Mesendoderm (in vitro differentiated cells): Measurements from ENCODE around the gene TLE6.
A peak's percentile ranks its signal among the peaks of the same experiment; 100 is the strongest.

Experiments used
- DNase-seq: peaks from one replicate; pipeline ENCODE4 v3.0.0; 2013
- H2AK5ac ChIP-seq: 2 replicates; pipeline ENCODE4 v1.6.1; 2013; ENCODE audit warnings: low read length, inconsistent platforms
- H2BK120ac ChIP-seq: 2 replicates; pipeline ENCODE4 v1.6.1; 2013; ENCODE audit warnings: low read depth, mild to moderate bottlenecking, low read length, moderate library complexity, mixed read lengths
- H2BK15ac ChIP-seq: replicated peaks from 2 replicates; pipeline ENCODE4 v1.6.1; 2013; ENCODE audit warnings: low read depth, mild to moderate bottlenecking, moderate library complexity
- H2BK5ac ChIP-seq: 2 replicates; pipeline ENCODE4 v1.6.1; 2013; ENCODE audit warnings: low read length, inconsistent platforms
- H3K18ac ChIP-seq: 2 replicates; pipeline ENCODE4 v1.6.1; 2013; ENCODE audit warnings: mild to moderate bottlenecking, low read length, mixed read lengths
- H3K23ac ChIP-seq: one replicate; pipeline ENCODE4 v1.6.1; 2013; ENCODE audit warnings: low read length
- H3K27ac ChIP-seq: 2 replicates; pipeline ENCODE4 v1.5.1; 2013; ENCODE audit warnings: low read depth, mild to moderate bottlenecking, inconsistent platforms, low read length, moderate library complexity
- H3K27me3 ChIP-seq: 2 replicates; pipeline ENCODE4 v1.6.1; 2013; ENCODE audit warnings: low read length, control low read depth, mild to moderate bottlenecking, inconsistent platforms; ENCODE audit not compliant: insufficient read depth, poor library complexity
- H3K36me3 ChIP-seq: 2 replicates; pipeline ENCODE4 v1.6.1; 2013; ENCODE audit warnings: low read length, inconsistent platforms; ENCODE audit not compliant: control insufficient read depth, insufficient read depth
- H3K4ac ChIP-seq: one replicate; pipeline ENCODE4 v1.6.1; 2013; ENCODE audit warnings: low read depth, mild to moderate bottlenecking, low read length, moderate library complexity
- H3K4me1 ChIP-seq: 2 replicates; pipeline ENCODE4 v1.6.1; 2013; ENCODE audit warnings: low read depth, low read length, inconsistent platforms; ENCODE audit not compliant: control insufficient read depth
- H3K4me2 ChIP-seq: 2 replicates; pipeline ENCODE4 v1.6.1; 2013; ENCODE audit warnings: low read length
- H3K4me3 ChIP-seq: 2 replicates; pipeline ENCODE4 v1.5.1; 2013; ENCODE audit warnings: mild to moderate bottlenecking, low read length
- H3K56ac ChIP-seq: one replicate; pipeline ENCODE4 v1.6.1; 2013; ENCODE audit warnings: low read length
- H3K79me1 ChIP-seq: 2 replicates; pipeline ENCODE4 v1.6.1; 2013; ENCODE audit warnings: low read length, inconsistent platforms
- H3K79me2 ChIP-seq: 2 replicates; pipeline ENCODE4 v1.6.1; 2013; ENCODE audit warnings: mild to moderate bottlenecking, low read length; ENCODE audit not compliant: control insufficient read depth, insufficient read depth
- H3K9ac ChIP-seq: 2 replicates; pipeline ENCODE4 v1.6.1; 2013; ENCODE audit warnings: low read length, inconsistent platforms
- H4K5ac ChIP-seq: one replicate; pipeline ENCODE4 v1.6.1; 2013; ENCODE audit warnings: low read length
- H4K8ac ChIP-seq: one replicate; pipeline ENCODE4 v1.6.1; 2013; ENCODE audit warnings: low read depth, mild to moderate bottlenecking, control low read depth, low read length, moderate library complexity
- WGBS: extraction: QIAGEN DNeasy Blood & Tissue Kit; methylation state at CpG from one replicate; pipeline ENCODE4 v1.1.7; 2013; ENCODE audit warnings: low lambda C conversion rate, missing lambda C conversion rate; ENCODE audit not compliant: insufficient coverage; ENCODE audit errors: extremely low coverage; 5-methylcytosine and 5-hydroxymethylcytosine counted together

TLE6 gene

DNA sequence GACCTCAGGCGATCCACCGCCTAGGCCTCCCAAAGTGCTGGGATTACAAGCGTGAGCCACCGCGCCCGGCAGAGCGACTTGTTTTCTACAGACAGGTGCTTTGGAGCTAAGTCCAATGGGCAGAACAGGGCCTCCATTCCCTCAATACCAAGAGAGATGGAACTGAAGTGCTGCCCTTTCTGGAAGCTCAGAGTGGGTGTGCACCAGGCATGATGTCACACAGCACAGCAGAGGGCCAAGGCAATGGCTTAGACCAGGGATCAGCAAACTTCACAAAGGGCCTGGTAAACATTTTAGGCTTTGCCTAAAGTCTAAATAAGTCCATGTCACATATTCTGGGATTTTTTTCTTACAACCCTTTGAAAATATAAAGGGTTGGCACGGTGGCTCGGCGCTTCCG is 21.3 kb downstream of the TLE6 start:
- Histone ChIP-seq H2BK5ac (no peak overlapping the region), H3K18ac (no peak overlapping the region), H2BK120ac (no peak overlapping the region), H3K9ac (no peak overlapping the region), H3K79me1 (no peaks in the 10 kb centered on the region), H3K23ac (no peak overlapping the region), H3K4me3 (no peak overlapping the region), H4K5ac (no peak overlapping the region), H3K4me2 (no peak overlapping the region), H3K27ac (no peak overlapping the region), H4K8ac (no peak overlapping the region), H3K36me3 (no peaks in the 10 kb centered on the region), H3K4me1 (no peaks in the 10 kb centered on the region), H3K4ac (no peak overlapping the region), H3K79me2 (no peaks in the 10 kb centered on the region), H3K27me3 (no peaks in the 10 kb centered on the region), H2AK5ac (no peak overlapping the region), H2BK15ac (no peak overlapping the region), H3K56ac (no peak overlapping the region)
- WGBS = no CpG with 5 or more reads among the region's 11 CpGs
- DNase-seq = no peak

DNA sequence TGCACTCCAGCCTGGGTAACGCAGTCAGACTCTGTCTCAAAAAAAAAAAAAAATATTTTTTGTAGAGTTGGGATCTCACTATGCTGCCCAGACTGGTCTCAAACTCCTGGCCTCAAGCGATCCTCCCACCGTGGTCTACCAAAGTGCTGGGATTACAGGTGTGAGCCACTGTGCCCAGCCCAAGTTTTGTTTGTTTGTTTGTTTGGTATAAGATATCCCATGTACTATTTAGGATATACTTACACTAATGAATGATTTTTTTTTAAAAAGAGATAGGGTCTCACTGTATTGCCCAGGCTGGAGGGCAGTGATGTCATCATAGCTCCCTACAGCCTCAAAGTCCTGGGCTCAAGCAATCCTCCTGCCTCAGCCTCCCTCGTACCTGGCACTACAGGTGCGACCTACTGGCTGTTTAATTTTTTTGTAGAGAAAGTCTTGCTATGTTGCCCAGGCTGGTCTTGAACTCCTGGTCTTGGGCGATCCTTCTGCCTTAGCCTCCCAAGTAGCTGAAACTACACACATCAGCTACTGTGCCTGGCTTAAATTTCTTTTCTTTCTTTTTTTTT is 24.0 kb downstream of the TLE6 start:
- no peak overlapping the region for H3K4me2 ChIP-seq
- H3K79me2 ChIP-seq = no peaks in the 10 kb centered on the region
- H4K5ac ChIP-seq = no peak overlapping the region
- H3K79me1 ChIP-seq = no peaks in the 10 kb centered on the region
- H3K4me1 ChIP-seq = no peaks in the 10 kb centered on the region
- H2BK15ac ChIP-seq = no peak overlapping the region
- no peaks in the 10 kb centered on the region for H3K36me3 ChIP-seq
- H3K18ac ChIP-seq = no peak overlapping the region
- no peak overlapping the region for H2BK5ac ChIP-seq
- no peak overlapping the region for H3K4ac ChIP-seq
- no peak overlapping the region for H4K8ac ChIP-seq
- no CpG with 5 or more reads among the region's 6 CpGs for WGBS
- H3K23ac ChIP-seq = no peak overlapping the region
- no peaks in the 10 kb centered on the region for H3K27me3 ChIP-seq
- H3K27ac ChIP-seq = no peak overlapping the region
- H3K4me3 ChIP-seq = no peak overlapping the region
- no peak overlapping the region for H3K9ac ChIP-seq
- no peak overlapping the region for H2AK5ac ChIP-seq
- no peak overlapping the region for H2BK120ac ChIP-seq
- no peak for DNase-seq
- no peak overlapping the region for H3K56ac ChIP-seq

DNA sequence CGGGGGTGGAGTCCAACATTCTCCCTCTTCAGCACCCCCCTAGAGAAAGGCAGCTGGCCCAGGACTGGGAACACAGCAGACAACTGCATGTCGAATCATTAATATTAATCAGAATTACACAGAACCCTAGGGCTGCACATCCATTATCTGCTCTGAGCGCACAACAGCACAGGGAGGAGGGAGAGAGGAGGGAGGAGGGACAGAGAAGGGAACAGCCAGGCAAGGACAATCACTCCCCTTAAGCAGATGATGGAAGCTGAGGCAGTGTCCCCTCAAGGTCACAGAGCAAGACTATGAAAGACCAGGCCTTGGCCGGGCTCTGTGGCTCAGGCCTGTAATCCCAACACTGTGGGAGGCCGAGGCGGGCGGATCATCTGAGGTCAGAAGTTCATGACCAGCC is 25.7 kb downstream of the TLE6 start:
- Histone ChIP-seq H3K23ac (no peak overlapping the region), H3K4me2 (no peak overlapping the region), H3K4me1 (no peaks in the 10 kb centered on the region), H2BK5ac (no peak overlapping the region), H3K36me3 (no peaks in the 10 kb centered on the region), H3K9ac (no peak overlapping the region), H3K79me1 (no peaks in the 10 kb centered on the region), H2BK15ac (no peak overlapping the region), H3K18ac (no peak overlapping the region), H3K4ac (no peak overlapping the region), H2BK120ac (no peak overlapping the region), H3K4me3 (no peak overlapping the region), H3K27ac (no peak overlapping the region), H3K79me2 (no peaks in the 10 kb centered on the region), H3K27me3 (no peaks in the 10 kb centered on the region), H4K5ac (no peak overlapping the region), H4K8ac (no peak overlapping the region), H3K56ac (no peak overlapping the region), H2AK5ac (no peak overlapping the region)
- WGBS = no CpG with 5 or more reads among the region's 7 CpGs
- DNase-seq = no peak

DNA sequence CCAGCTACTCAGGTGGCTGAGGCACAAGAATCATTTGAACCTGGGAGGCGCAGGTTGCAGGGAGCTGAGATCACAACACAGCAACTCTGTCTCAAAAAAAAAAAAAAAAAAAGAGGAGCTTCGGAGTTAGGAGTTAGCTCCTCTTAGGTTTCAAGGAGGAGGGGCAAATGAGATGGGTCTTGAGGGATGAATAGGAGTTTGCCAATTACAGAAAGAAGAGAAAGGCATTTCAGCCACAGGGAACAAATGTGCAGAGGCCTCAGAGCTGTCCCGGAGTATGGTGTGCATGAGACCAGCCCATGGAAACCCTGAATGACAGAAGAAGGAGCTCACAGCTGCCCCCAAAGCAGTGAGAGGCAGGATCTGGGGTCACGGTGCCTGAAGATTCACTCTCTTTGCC is 27.2 kb downstream of the TLE6 start:
- no CpG with 5 or more reads among the region's 4 CpGs for WGBS
- no peaks in the 10 kb centered on the region for H3K27me3 ChIP-seq
- no peak overlapping the region for H3K9ac ChIP-seq
- H3K27ac ChIP-seq = no peak overlapping the region
- H2BK5ac ChIP-seq = no peak overlapping the region
- H3K56ac ChIP-seq = no peak overlapping the region
- no peaks in the 10 kb centered on the region for H3K79me1 ChIP-seq
- H4K8ac ChIP-seq = no peak overlapping the region
- H2BK120ac ChIP-seq = no peak overlapping the region
- H3K23ac ChIP-seq = no peak overlapping the region
- H3K18ac ChIP-seq = no peak overlapping the region
- no peak overlapping the region for H2AK5ac ChIP-seq
- H2BK15ac ChIP-seq = no peak overlapping the region
- H3K79me2 ChIP-seq = no peaks in the 10 kb centered on the region
- no peak overlapping the region for H3K4me3 ChIP-seq
- H3K4me1 ChIP-seq = no peaks in the 10 kb centered on the region
- no peak for DNase-seq
- no peak overlapping the region for H3K4ac ChIP-seq
- no peak overlapping the region for H3K4me2 ChIP-seq
- H3K36me3 ChIP-seq = no peaks in the 10 kb centered on the region
- no peak overlapping the region for H4K5ac ChIP-seq

DNA sequence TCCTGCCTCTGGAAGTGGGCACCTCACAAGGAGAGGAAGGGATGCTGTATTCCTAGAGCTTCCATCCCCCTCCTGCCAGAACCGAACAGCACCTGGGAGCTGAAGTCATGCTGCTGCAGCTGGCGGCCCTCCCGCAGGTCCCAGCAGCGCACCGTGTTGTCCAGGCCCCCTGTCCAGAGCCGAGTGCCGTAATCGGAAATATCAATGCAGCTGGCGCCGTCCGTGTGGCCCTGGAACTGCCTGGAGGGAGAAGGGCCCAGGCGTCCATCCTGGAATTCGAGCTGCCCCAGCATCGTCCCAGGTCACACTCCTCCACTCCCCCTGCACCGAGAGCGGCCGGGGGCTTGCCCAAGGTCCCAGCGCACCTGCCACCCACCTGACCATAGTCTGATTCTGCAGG is 28.0 kb downstream of the TLE6 start:
- Histone ChIP-seq H3K4me1 (no peaks in the 10 kb centered on the region), H2BK15ac (no peak overlapping the region), H4K8ac (no peak overlapping the region), H3K4ac (no peak overlapping the region), H3K79me1 (no peaks in the 10 kb centered on the region), H4K5ac (no peak overlapping the region), H3K9ac (no peak overlapping the region), H3K79me2 (no peaks in the 10 kb centered on the region), H3K27me3 (no peaks in the 10 kb centered on the region), H3K27ac (no peak overlapping the region), H3K4me2 (no peak overlapping the region), H2BK120ac (no peak overlapping the region), H3K4me3 (no peak overlapping the region), H3K23ac (no peak overlapping the region), H3K18ac (no peak overlapping the region), H3K56ac (no peak overlapping the region), H2AK5ac (no peak overlapping the region), H2BK5ac (no peak overlapping the region), H3K36me3 (no peaks in the 10 kb centered on the region)
- no peak for DNase-seq
- WGBS = no CpG with 5 or more reads among the region's 18 CpGs

DNA sequence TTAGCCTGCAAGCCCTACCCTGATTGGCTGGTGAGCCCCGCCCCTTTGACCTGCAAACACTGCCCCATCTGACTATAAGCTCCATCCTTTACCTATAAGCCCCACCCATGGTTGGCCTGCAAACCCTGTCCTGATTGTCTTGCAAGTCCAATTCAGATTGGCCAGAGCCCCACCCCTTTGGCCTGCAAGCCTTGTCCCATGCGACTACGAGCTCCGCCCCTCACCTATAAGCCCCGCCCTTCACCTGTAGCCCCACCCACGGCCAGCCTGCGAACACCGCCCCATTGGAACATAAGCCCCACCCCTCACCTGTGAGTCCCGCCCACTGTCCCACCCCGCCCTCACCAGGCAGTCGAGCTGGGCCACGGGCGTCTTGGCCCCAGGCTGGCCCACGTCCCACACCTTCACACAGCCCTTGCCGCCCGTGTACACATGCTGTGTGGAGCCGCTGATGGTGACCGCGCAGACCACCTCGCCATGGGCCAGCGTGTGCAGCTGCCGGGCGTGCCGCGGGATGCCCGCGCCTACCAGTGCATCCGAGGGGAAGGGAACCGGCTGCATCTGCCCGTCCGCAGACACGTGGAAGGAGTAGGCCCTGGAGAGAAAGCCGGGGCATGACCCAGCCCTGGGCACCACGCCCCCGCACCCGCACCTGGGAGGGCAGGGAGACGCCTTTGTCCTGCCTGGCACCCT is 28.9 kb downstream of the TLE6 start:
- WGBS = no CpG with 5 or more reads among the region's 37 CpGs
- no peak overlapping the region for H2BK15ac ChIP-seq

More for the DNA sequence above, 28.9 kb downstream of the TLE6 start:
- H4K8ac ChIP-seq = no peak overlapping the region
- H3K4ac ChIP-seq = no peak overlapping the region
- H3K27ac ChIP-seq = no peak overlapping the region
- H3K79me1 ChIP-seq = no peaks in the 10 kb centered on the region
- no peak overlapping the region for H4K5ac ChIP-seq
- H3K4me1 ChIP-seq = no peaks in the 10 kb centered on the region
- H3K27me3 ChIP-seq = no peaks in the 10 kb centered on the region
- no peak overlapping the region for H2BK5ac ChIP-seq
- H2BK120ac ChIP-seq = no peak overlapping the region
- no peaks in the 10 kb centered on the region for H3K36me3 ChIP-seq
- no peak overlapping the region for H3K18ac ChIP-seq
- no peak overlapping the region for H3K4me2 ChIP-seq
- H3K4me3 ChIP-seq = no peak overlapping the region
- H3K56ac ChIP-seq = no peak overlapping the region
- H3K79me2 ChIP-seq = no peaks in the 10 kb centered on the region
- no peak overlapping the region for H3K23ac ChIP-seq
- no peak overlapping the region for H2AK5ac ChIP-seq
- no peak overlapping the region for H3K9ac ChIP-seq
- DNase-seq = peak; percentile 60
